OCI-LY7 (cell line): ENCODE data around the gene GYS2. TPM values are rescaled to one million over a fixed set of nuclear protein-coding genes. Genes with fewer than 3 reads are reported as not detected.

Source experiments
- BruUV-seq: library from RNA; stranded (reverse); fragments of 400-500 nt; replicated peaks from 2 replicates; lab custom pipeline; 2021; lab: Mats Ljungman, UMichigan
- CTCF ChIA-PET: fragments of 300-600 bp; sonication (Branson Sonifier 250); formaldehyde crosslinking; loops from one replicate; lab custom pipeline; 2022; ENCODE audit warnings: antibody characterized with exemption; ENCODE audit not compliant: unreplicated experiment; lab: Charles Lee
- POLR2A ChIA-PET: fragments of 300-600 bp; sonication (Branson Sonifier 250); formaldehyde crosslinking; loops from one replicate; lab custom pipeline; 2022; ENCODE audit warnings: antibody characterized with exemption; lab: Charles Lee
- DNase-seq: peaks from one replicate; pipeline ENCODE4 v3.0.0-alpha.2; 2015; ENCODE audit warnings: low spot score
- H2AFZ ChIP-seq: fragments of 200-600 bp; sonication (generic), shearing (Covaris generic); 2 replicates; pipeline ENCODE4 v1.6.1; 2014; ENCODE audit warnings: mild to moderate bottlenecking, antibody characterized with exemption, low read length, moderate library complexity
- H3K27ac ChIP-seq: fragments of 200-600 bp; sonication (generic); 2 replicates; pipeline ENCODE4 v1.5.1; 2014; ENCODE audit warnings: mixed run types, low read depth, mild to moderate bottlenecking, moderate library complexity, low read length, inconsistent platforms; ENCODE audit not compliant: poor library complexity, severe bottlenecking
- H3K36me3 ChIP-seq: fragments of 200-600 bp; sonication (generic); 2 replicates; pipeline ENCODE4 v1.6.1; 2014; ENCODE audit warnings: mild to moderate bottlenecking, antibody characterized with exemption, low read length, moderate library complexity, mixed read lengths; ENCODE audit not compliant: insufficient read depth
- H3K4me1 ChIP-seq: fragments of 200-600 bp; sonication (generic); 2 replicates; pipeline ENCODE4 v1.5.1; 2014; ENCODE audit warnings: mild to moderate bottlenecking, low read length; ENCODE audit not compliant: insufficient read depth, poor library complexity, severe bottlenecking
- H3K4me2 ChIP-seq: fragments of 200-600 bp; sonication (generic); 2 replicates; pipeline ENCODE4 v1.6.1; 2014; ENCODE audit warnings: mild to moderate bottlenecking, low read length
- H3K4me3 ChIP-seq: fragments of 200-600 bp; sonication (generic); 2 replicates; pipeline ENCODE4 v1.5.1; 2014; ENCODE audit warnings: mild to moderate bottlenecking, low read depth, low read length; ENCODE audit not compliant: poor library complexity, severe bottlenecking
- H3K79me2 ChIP-seq: fragments of 200-600 bp; sonication (generic); 2 replicates; pipeline ENCODE4 v1.6.1; 2016; ENCODE audit warnings: low read depth, mild to moderate bottlenecking, low read length, moderate library complexity, mixed read lengths; ENCODE audit not compliant: insufficient read depth
- H3K9me2 ChIP-seq: fragments of 200-600 bp; sonication (generic); 2 replicates; pipeline ENCODE4 v1.6.1; 2016; ENCODE audit warnings: mild to moderate bottlenecking, low read length, mixed read lengths; ENCODE audit not compliant: insufficient read depth
- H3K9me3 ChIP-seq: fragments of 200-600 bp; sonication (generic); 2 replicates; pipeline ENCODE4 v1.6.1; 2014; ENCODE audit warnings: mild to moderate bottlenecking, mixed run types, low read length, mixed read lengths
- H4K20me1 ChIP-seq: fragments of 200-600 bp; sonication (generic); 2 replicates; pipeline ENCODE4 v1.6.1; 2014; ENCODE audit warnings: mild to moderate bottlenecking, antibody characterized with exemption, low read length, moderate library complexity, mixed read lengths; ENCODE audit not compliant: insufficient read depth
- EZH2phosphoT487 ChIP-seq: fragments of 200-600 bp; sonication (generic); IDR thresholded peaks from 2 replicates; pipeline ENCODE4 v1.6.1; 2018; ENCODE audit warnings: low read depth, borderline replicate concordance, mild to moderate bottlenecking, mixed run types, antibody characterized with exemption, low read length, moderate library complexity, mixed read lengths
- intact Hi-C: fragments of 100-400 bp; cut with micrococcal nuclease; formaldehyde crosslinking; loops from one replicate; pipeline ENCODE4 v1.10.0; 2022; ENCODE audit not compliant: unreplicated experiment
- total RNA-seq, 2 experiments: library from RNA; depleted of rRNA in 1 of 2; stranded (reverse); fragments of >200 nt in 1 of 2; shearing (Covaris generic) in 1 of 2; gene quantifications; 2 replicates each; pipeline ENCODE4 v1.2.3, GENCODE V29; 2014 to 2022
- TF ChIP-seq, protein P1 (sequence below): fragments of 200-600 bp; sonication (generic); conservative IDR thresholded peaks from 2 replicates; pipeline ENCODE4 v1.5.1; 2014; ENCODE audit warnings: mild to moderate bottlenecking, antibody characterized with exemption, low read length, moderate library complexity, mixed read lengths

GYS2 gene
- total RNA-seq, 2 experiments from 2014 or later = not detected

DNA sequence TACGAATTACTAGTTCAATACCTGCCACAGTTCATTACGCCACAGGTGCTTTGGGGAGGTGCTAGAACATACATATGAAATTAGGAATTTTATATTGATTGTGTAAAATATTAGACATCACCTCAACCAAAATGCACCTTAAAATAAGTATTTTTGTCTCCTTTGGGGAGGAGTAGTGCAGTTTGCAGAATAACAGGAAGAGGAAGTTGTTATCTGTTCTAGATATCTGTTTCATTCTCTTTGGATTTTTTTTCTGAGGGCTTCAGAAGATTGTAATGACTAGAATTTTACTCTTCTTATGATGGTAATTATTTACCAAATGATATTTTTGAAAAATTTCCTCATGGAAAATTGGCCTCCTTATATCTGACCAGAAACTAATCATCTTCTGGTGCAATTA lies 9.9 kb upstream of the GYS2 start:
- ChIA-PET POLR2A (no interaction called here), CTCF (no interaction called here)
- Histone ChIP-seq H3K79me2 (no peaks in the 10 kb centered on the region), H3K9me2 (no peaks in the 10 kb centered on the region), H3K4me2 (no peak overlapping the region), H3K9me3 (no peaks in the 10 kb centered on the region), H3K4me1 (no peaks in the 10 kb centered on the region), H3K27ac (no peak overlapping the region), H3K4me3 (no peak overlapping the region), H3K36me3 (no peaks in the 10 kb centered on the region), H2AFZ (no peak overlapping the region), H4K20me1 (no peaks in the 10 kb centered on the region)
- no peak for DNase-seq
- BruUV-seq = no TSS peak
- intact Hi-C loops = no loop called here
- TF ChIP-seq, protein P1, sequence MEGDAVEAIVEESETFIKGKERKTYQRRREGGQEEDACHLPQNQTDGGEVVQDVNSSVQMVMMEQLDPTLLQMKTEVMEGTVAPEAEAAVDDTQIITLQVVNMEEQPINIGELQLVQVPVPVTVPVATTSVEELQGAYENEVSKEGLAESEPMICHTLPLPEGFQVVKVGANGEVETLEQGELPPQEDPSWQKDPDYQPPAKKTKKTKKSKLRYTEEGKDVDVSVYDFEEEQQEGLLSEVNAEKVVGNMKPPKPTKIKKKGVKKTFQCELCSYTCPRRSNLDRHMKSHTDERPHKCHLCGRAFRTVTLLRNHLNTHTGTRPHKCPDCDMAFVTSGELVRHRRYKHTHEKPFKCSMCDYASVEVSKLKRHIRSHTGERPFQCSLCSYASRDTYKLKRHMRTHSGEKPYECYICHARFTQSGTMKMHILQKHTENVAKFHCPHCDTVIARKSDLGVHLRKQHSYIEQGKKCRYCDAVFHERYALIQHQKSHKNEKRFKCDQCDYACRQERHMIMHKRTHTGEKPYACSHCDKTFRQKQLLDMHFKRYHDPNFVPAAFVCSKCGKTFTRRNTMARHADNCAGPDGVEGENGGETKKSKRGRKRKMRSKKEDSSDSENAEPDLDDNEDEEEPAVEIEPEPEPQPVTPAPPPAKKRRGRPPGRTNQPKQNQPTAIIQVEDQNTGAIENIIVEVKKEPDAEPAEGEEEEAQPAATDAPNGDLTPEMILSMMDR = no peak
- no peak for TF ChIP-seq EZH2phosphoT487

DNA sequence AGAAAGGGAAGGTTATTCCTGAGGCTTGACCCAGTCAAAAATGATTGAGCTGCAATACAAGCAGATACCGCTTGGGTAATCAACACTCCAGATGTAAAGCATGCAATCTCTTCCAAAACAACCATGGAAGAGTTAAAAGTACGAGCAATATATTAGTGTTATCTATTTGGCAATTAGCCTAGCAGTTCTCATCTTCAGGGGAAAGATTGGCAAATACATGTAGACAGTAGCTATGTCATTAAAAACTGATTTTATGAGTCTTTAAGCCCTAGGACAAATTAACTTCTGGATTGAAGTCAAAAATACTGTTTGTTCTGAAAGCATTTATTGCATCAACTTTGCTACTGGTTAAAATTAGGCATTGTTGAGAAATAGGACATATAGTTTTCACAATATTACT lies 9.3 kb upstream of the GYS2 start:
- DNase-seq = no peak
- no peaks in the 10 kb centered on the region for H3K9me2 ChIP-seq
- H3K79me2 ChIP-seq = no peaks in the 10 kb centered on the region
- BruUV-seq = no TSS peak
- ChIA-PET POLR2A (interaction anchor here (0.5 to 0.7 kb wide), 2 partner anchors 24 to 434 kb away, joined by 3 read pairs; no protein-coding TSS in a partner anchor), CTCF (no interaction called here)
- no peak overlapping the region for H2AFZ ChIP-seq
- H3K36me3 ChIP-seq = no peaks in the 10 kb centered on the region
- H3K27ac ChIP-seq = no peak overlapping the region
- H3K9me3 ChIP-seq = no peaks in the 10 kb centered on the region
- H3K4me3 ChIP-seq = no peak overlapping the region
- no peak overlapping the region for H3K4me2 ChIP-seq
- intact Hi-C loops = no loop called here
- TF ChIP-seq, protein P1 = no peak
- TF ChIP-seq EZH2phosphoT487 = no peak
- H3K4me1 ChIP-seq = no peaks in the 10 kb centered on the region
- H4K20me1 ChIP-seq = no peaks in the 10 kb centered on the region

DNA sequence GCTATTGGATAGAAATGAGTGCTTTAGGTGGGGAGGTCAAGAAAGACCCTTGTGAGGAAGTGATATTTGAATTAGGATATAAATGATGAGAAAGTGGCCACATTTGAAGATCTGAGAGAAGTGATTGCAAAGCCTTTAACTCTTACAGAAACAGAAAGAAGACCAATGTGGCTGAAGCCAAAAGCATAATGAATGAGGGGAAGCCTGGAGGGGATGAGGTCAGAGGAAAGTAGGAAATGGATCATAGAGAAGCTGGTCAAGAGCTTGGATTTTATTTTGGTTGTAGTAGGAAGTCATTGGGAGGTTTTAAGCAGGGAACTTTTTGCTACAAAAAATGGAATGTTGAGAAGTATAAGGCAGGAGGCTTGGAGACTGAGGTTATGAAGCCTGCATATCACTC lies 3.5 kb upstream of the GYS2 start:
- Histone ChIP-seq H3K27ac (no peak overlapping the region), H3K9me3 (no peaks in the 10 kb centered on the region), H3K4me2 (no peak overlapping the region), H3K36me3 (no peaks in the 10 kb centered on the region), H4K20me1 (no peaks in the 10 kb centered on the region), H2AFZ (no peak overlapping the region), H3K79me2 (no peaks in the 10 kb centered on the region), H3K4me1 (no peaks in the 10 kb centered on the region), H3K9me2 (no peaks in the 10 kb centered on the region), H3K4me3 (no peak overlapping the region)
- DNase-seq = no peak
- BruUV-seq = no TSS peak
- ChIA-PET POLR2A (no interaction called here), CTCF (no interaction called here)
- TF ChIP-seq, protein P1 = no peak
- no peak for TF ChIP-seq EZH2phosphoT487
- intact Hi-C loops = no loop called here
